Cerebellar cortex (tissue), 1 donor: Measurements from ENCODE around the gene DQX1.
A peak's percentile ranks its signal among the peaks of the same experiment; 100 is the strongest.
"Not testable (repeated sequence)": the region's sequence is repeated elsewhere in the genome, so short reads cannot be mapped to it uniquely, and the experiment has no call there.

Source experiments
- DNase-seq: peaks from one replicate; pipeline ENCODE4 v3.0.0-alpha.2; 2015; ENCODE audit warnings: low spot score

Gene DQX1

GRCh38 chr2:74525717-74526648, at the start of gene DQX1:
DQX1 (minus strand) TSS chr2:74526231; CDS start chr2:74525729, 502 bp downstream.
- DNase-seq = peak; percentile 69

GRCh38 chr2:74575320-74575719, 49.3 kb upstream of the DQX1 start:
- no peak for DNase-seq

GRCh38 chr2:74573747-74574562, 47.9 kb upstream of the DQX1 start:
- no peak for DNase-seq

- no peak for DNase-seq
Observed at GRCh38 chr2:74572178-74572925, 46.3 kb upstream of the DQX1 start.

- no peak for DNase-seq
Observed at GRCh38 chr2:74571058-74571457, 45.0 kb upstream of the DQX1 start.

GRCh38 chr2:74569686-74570085, 43.7 kb upstream of the DQX1 start:
- DNase-seq = no peak

- no peak for DNase-seq
Observed at GRCh38 chr2:74567881-74568280, 41.9 kb upstream of the DQX1 start.

GRCh38 chr2:74566754-74567085, 40.7 kb upstream of the DQX1 start:
- no peak for DNase-seq

GRCh38 chr2:74566076-74566753, 40.2 kb upstream of the DQX1 start:
- DNase-seq = no peak

GRCh38 chr2:74564222-74564621, 38.2 kb upstream of the DQX1 start:
- DNase-seq = no peak

GRCh38 chr2:74562126-74562775, 36.2 kb upstream of the DQX1 start:
- DNase-seq = no peak

- DNase-seq = not testable (repeated sequence)
Observed at GRCh38 chr2:74561022-74561421, 35.0 kb upstream of the DQX1 start.

GRCh38 chr2:74560591-74560990, 34.6 kb upstream of the DQX1 start:
- no peak for DNase-seq

GRCh38 chr2:74559912-74560311, 33.9 kb upstream of the DQX1 start:
- no peak for DNase-seq

GRCh38 chr2:74558284-74559230, 32.5 kb upstream of the DQX1 start:
- DNase-seq = no peak

GRCh38 chr2:74556831-74557370, 30.9 kb upstream of the DQX1 start:
- DNase-seq = no peak

GRCh38 chr2:74556159-74556558, 30.1 kb upstream of the DQX1 start:
- DNase-seq = no peak

GRCh38 chr2:74555610-74556103, 29.6 kb upstream of the DQX1 start:
- no peak for DNase-seq

GRCh38 chr2:74554820-74555531, 28.9 kb upstream of the DQX1 start:
- no peak for DNase-seq
